Skeletal muscle tissue (tissue), 4 donors: ENCODE results near the gene DUSP22. TPM values are rescaled to one million over a fixed set of nuclear protein-coding genes. Genes with fewer than 3 reads are reported as not detected.

Experiments used
- H3K27ac ChIP-seq: one replicate; pipeline ENCODE4 v1.7.0; 2013; ENCODE audit warnings: mild to moderate bottlenecking, low read depth, low read length, inconsistent platforms
- H3K27me3 ChIP-seq, 3 donors: one replicate each; pipeline ENCODE4 v1.7.0; 2013; ENCODE audit warnings: low read length in 3 of 3; ENCODE audit not compliant: control insufficient read depth in 3 of 3, insufficient read depth in 3 of 3
- H3K36me3 ChIP-seq, 3 donors: one replicate each; pipeline ENCODE4 v1.7.0; 2013; ENCODE audit warnings: low read length in 3 of 3; ENCODE audit not compliant: control insufficient read depth in 3 of 3, insufficient read depth in 3 of 3
- H3K4me1 ChIP-seq, 3 donors: one replicate each; pipeline ENCODE4 v1.7.0; 2013; ENCODE audit warnings: low read length in 3 of 3, mild to moderate bottlenecking in 3 of 3; ENCODE audit not compliant: control insufficient read depth in 3 of 3, insufficient read depth in 3 of 3
- H3K4me3 ChIP-seq, 3 donors: one replicate each; pipeline ENCODE4 v1.7.0; 2013; ENCODE audit warnings: low read length in 3 of 3
- H3K9ac ChIP-seq, 3 donors: one replicate each; pipeline ENCODE4 v1.7.0; 2013; ENCODE audit warnings: low read length in 3 of 3, mild to moderate bottlenecking in 3 of 3, moderate library complexity in 2 of 3, low read depth in 1 of 3
- H3K9me3 ChIP-seq, 3 donors: one replicate each; pipeline ENCODE4 v1.7.0; 2013; ENCODE audit warnings: low read length in 3 of 3; ENCODE audit not compliant: control insufficient read depth in 3 of 3
- total RNA-seq: library from RNA; depleted of rRNA; stranded (reverse); fragments of >200 nt; gene quantifications from one replicate; pipeline ENCODE4 v1.2.3, GENCODE V29; 2014
- donor health status: Osteomylitis.

Gene DUSP22
- total RNA-seq, 1 donor from 2014 or later, result 17.7 TPM

GRCh38 chr6:328924-329323 lies 36.6 kb downstream of the DUSP22 start:
- H3K4me1 ChIP-seq, result peaks cover 18 to 30% (median 20%) of the 10 kb centered on the region in 3 donors
- no peak overlapping the region for H3K9ac ChIP-seq
- no peak overlapping the region for H3K27ac ChIP-seq
- no peak overlapping the region for H3K4me3 ChIP-seq
- H3K27me3 ChIP-seq, result no peaks in the 10 kb centered on the region
- H3K9me3 ChIP-seq, result no peaks in the 10 kb centered on the region
- peaks cover 0 to 2% (median 0%) of the 10 kb centered on the region in 3 donors for H3K36me3 ChIP-seq

GRCh38 chr6:329888-330691 lies 37.8 kb downstream of the DUSP22 start:
- H3K4me1 ChIP-seq, result peaks cover 18 to 23% (median 20%) of the 10 kb centered on the region in 3 donors
- no peaks in the 10 kb centered on the region for H3K27me3 ChIP-seq
- peaks cover 0 to 2% (median 0%) of the 10 kb centered on the region in 3 donors for H3K36me3 ChIP-seq
- no peak overlapping the region for H3K4me3 ChIP-seq
- no peak overlapping the region for H3K27ac ChIP-seq
- no peak overlapping the region for H3K9ac ChIP-seq
- no peaks in the 10 kb centered on the region for H3K9me3 ChIP-seq

GRCh38 chr6:330948-331347 lies 38.7 kb downstream of the DUSP22 start:
- Histone ChIP-seq H3K4me3 (no peak overlapping the region), H3K9ac (no peak overlapping the region), H3K4me1 (peaks cover 18 to 23% (median 21%) of the 10 kb centered on the region in 3 donors), H3K27me3 (no peaks in the 10 kb centered on the region), H3K9me3 (no peaks in the 10 kb centered on the region), H3K36me3 (peaks cover 0 to 2% (median 0%) of the 10 kb centered on the region in 3 donors), H3K27ac (no peak overlapping the region)

GRCh38 chr6:331622-332521 lies 39.6 kb downstream of the DUSP22 start:
- Histone ChIP-seq H3K9me3 (no peaks in the 10 kb centered on the region), H3K4me1 (peaks cover 16 to 26% (median 22%) of the 10 kb centered on the region in 3 donors), H3K27me3 (no peaks in the 10 kb centered on the region), H3K4me3 (no peak overlapping the region), H3K27ac (no peak overlapping the region), H3K9ac (no peak overlapping the region), H3K36me3 (no peaks in the 10 kb centered on the region)

GRCh38 chr6:332671-333070 lies 40.4 kb downstream of the DUSP22 start:
- H3K9ac ChIP-seq, result no peak overlapping the region
- H3K4me1 ChIP-seq, result peaks cover 10 to 23% (median 14%) of the 10 kb centered on the region in 3 donors
- no peak overlapping the region for H3K4me3 ChIP-seq
- no peaks in the 10 kb centered on the region for H3K36me3 ChIP-seq
- no peaks in the 10 kb centered on the region for H3K9me3 ChIP-seq
- H3K27ac ChIP-seq, result no peak overlapping the region
- H3K27me3 ChIP-seq, result no peaks in the 10 kb centered on the region

GRCh38 chr6:333379-334002 lies 41.2 kb downstream of the DUSP22 start:
- H3K9me3 ChIP-seq, result no peaks in the 10 kb centered on the region
- H3K27ac ChIP-seq, result no peak overlapping the region
- H3K36me3 ChIP-seq, result no peaks in the 10 kb centered on the region
- H3K4me3 ChIP-seq, result no peak overlapping the region
- H3K27me3 ChIP-seq, result no peaks in the 10 kb centered on the region
- no peak overlapping the region for H3K9ac ChIP-seq
- H3K4me1 ChIP-seq, result peaks cover 6 to 14% (median 6%) of the 10 kb centered on the region in 3 donors

GRCh38 chr6:334536-335510 lies 42.5 kb downstream of the DUSP22 start:
- Histone ChIP-seq H3K9ac (no peak overlapping the region), H3K27ac (no peak overlapping the region), H3K27me3 (no peaks in the 10 kb centered on the region), H3K4me1 (peaks cover 6 to 14% (median 10%) of the 10 kb centered on the region in 3 donors), H3K9me3 (no peaks in the 10 kb centered on the region), H3K4me3 (no peak overlapping the region), H3K36me3 (no peaks in the 10 kb centered on the region)

GRCh38 chr6:335572-335971 lies 43.3 kb downstream of the DUSP22 start:
- no peak overlapping the region for H3K9ac ChIP-seq
- H3K4me1 ChIP-seq, result peaks cover 6 to 15% (median 10%) of the 10 kb centered on the region in 3 donors
- H3K36me3 ChIP-seq, result no peaks in the 10 kb centered on the region
- H3K27me3 ChIP-seq, result no peaks in the 10 kb centered on the region
- H3K27ac ChIP-seq, result no peak overlapping the region
- no peaks in the 10 kb centered on the region for H3K9me3 ChIP-seq
- H3K4me3 ChIP-seq, result no peak overlapping the region
